Right atrium auricular region (tissue), 2 donors: ENCODE results near the gene TWF2. TPM values are rescaled to one million over a fixed set of nuclear protein-coding genes. Genes with fewer than 3 reads are reported as not detected.
A peak's percentile ranks its signal among the peaks of the same experiment; 100 is the strongest.
"Not testable (repeated sequence)": the region's sequence is repeated elsewhere in the genome, so short reads cannot be mapped to it uniquely, and the experiment has no call there.

Experiments used
- DNase-seq: peaks from one replicate; pipeline ENCODE4 v3.0.0-alpha.2; 2019; ENCODE audit warnings: low spot score
- H3K27ac ChIP-seq, 2 donors: fragments of 200-600 bp; sonication (generic); 1 replicate in 1 of 2; 2 replicates in 1 of 2; pipeline ENCODE4 v1.5.1; 2016 to 2019
- H3K27me3 ChIP-seq, 2 donors: fragments of 200-600 bp; sonication (generic); one replicate each; pipeline versions ENCODE4 v1.5.1 to v1.6.0; 2017 to 2019
- H3K36me3 ChIP-seq: fragments of 200-600 bp; sonication (generic); one replicate; pipeline ENCODE4 v1.5.1; 2016
- H3K4me1 ChIP-seq, 2 donors: fragments of 200-600 bp; sonication (generic); one replicate each; pipeline versions ENCODE4 v1.5.1 to v1.6.0; 2017 to 2019
- H3K4me3 ChIP-seq, 2 donors: fragments of 200-600 bp; sonication (generic); 1 replicate in 1 of 2; 2 replicates in 1 of 2; pipeline ENCODE4 v1.5.1; 2017 to 2019; ENCODE audit warnings: mild to moderate bottlenecking in 1 of 2, moderate library complexity in 1 of 2
- H3K9me3 ChIP-seq, 2 donors: fragments of 200-600 bp; sonication (generic); one replicate each; pipeline ENCODE4 v1.5.1; 2019
- CTCF ChIP-seq, 2 donors: fragments of 200-600 bp; sonication (generic); IDR thresholded peaks; one replicate each; pipeline ENCODE4 v1.5.1; 2019; ENCODE audit warnings: antibody characterized with exemption in 2 of 2
- total RNA-seq, 2 donors: library from RNA; depleted of rRNA; stranded (reverse); fragments of >200 nt; gene quantifications; one replicate each; pipeline ENCODE4 v1.1.0, GENCODE V29; 2016

The TWF2 gene
- total RNA-seq, 2 donors from 2014 or later, result 54.4 to 58.6 TPM

GRCh38 chr3:52272831-52273230, 33.9 kb upstream of the TWF2 start:
- no peak overlapping the region for H3K27ac ChIP-seq
- no peak overlapping the region for H3K4me3 ChIP-seq
- no peaks in the 10 kb centered on the region for H3K27me3 ChIP-seq
- H3K9me3 ChIP-seq, result no peaks in the 10 kb centered on the region
- H3K4me1 ChIP-seq, result peaks cover 0 to 88% of the 10 kb centered on the region in 2 donors
- DNase-seq, result no peak
- no peak for TF ChIP-seq CTCF (IDR thresholded peaks at IDR 0.05)
- peaks cover 24% of the 10 kb centered on the region for H3K36me3 ChIP-seq

- H3K4me1 ChIP-seq, result peaks cover 0 to 87% of the 10 kb centered on the region in 2 donors
- H3K27ac ChIP-seq, H3K4me3 ChIP-seq, H3K27me3 ChIP-seq, DNase-seq, H3K9me3 ChIP-seq: not testable (repeated sequence)
- peaks cover 31% of the 10 kb centered on the region for H3K36me3 ChIP-seq
Observed at GRCh38 chr3:52272172-52272571, 33.2 kb upstream of the TWF2 start.

GRCh38 chr3:52270252-52270754, 31.3 kb upstream of the TWF2 start:
- H3K9me3 ChIP-seq, result no peaks in the 10 kb centered on the region
- DNase-seq, result peak; percentile 55
- peaks cover 0 to 69% of the 10 kb centered on the region in 2 donors for H3K4me1 ChIP-seq
- H3K36me3 ChIP-seq, result peaks cover 49% of the 10 kb centered on the region
- H3K27ac ChIP-seq, result peak overlapping the region; percentile 18 to 46
- H3K4me3 ChIP-seq, result no peak overlapping the region
- TF ChIP-seq CTCF (IDR thresholded peaks at IDR 0.05), result no peak
- no peaks in the 10 kb centered on the region for H3K27me3 ChIP-seq

GRCh38 chr3:52269776-52270175, 30.8 kb upstream of the TWF2 start:
- Histone ChIP-seq H3K27me3 (no peaks in the 10 kb centered on the region), H3K36me3 (peaks cover 55% of the 10 kb centered on the region), H3K9me3 (no peaks in the 10 kb centered on the region), H3K4me1 (peaks cover 0 to 64% of the 10 kb centered on the region in 2 donors), H3K4me3 (no peak overlapping the region), H3K27ac (peak overlapping the region in 1 of 2 donors; percentile 46)
- no peak for TF ChIP-seq CTCF (IDR thresholded peaks at IDR 0.05)
- no peak for DNase-seq

GRCh38 chr3:52268036-52268435, 29.1 kb upstream of the TWF2 start:
- DNase-seq, result peak; percentile 30
- peaks cover 68% of the 10 kb centered on the region for H3K36me3 ChIP-seq
- no peaks in the 10 kb centered on the region for H3K9me3 ChIP-seq
- H3K4me1 ChIP-seq, result peaks cover 0 to 48% of the 10 kb centered on the region in 2 donors
- H3K27ac ChIP-seq, result no peak overlapping the region
- TF ChIP-seq CTCF (IDR thresholded peaks at IDR 0.05), result no peak
- H3K4me3 ChIP-seq, result no peak overlapping the region
- no peaks in the 10 kb centered on the region for H3K27me3 ChIP-seq

- peaks cover 0 to 23% of the 10 kb centered on the region in 2 donors for H3K4me1 ChIP-seq
- no peak overlapping the region for H3K27ac ChIP-seq
- no peaks in the 10 kb centered on the region for H3K9me3 ChIP-seq
- no peak for DNase-seq
- H3K27me3 ChIP-seq, result no peaks in the 10 kb centered on the region
- H3K36me3 ChIP-seq, result peaks cover 89% of the 10 kb centered on the region
- H3K4me3 ChIP-seq, result no peak overlapping the region
- TF ChIP-seq CTCF (IDR thresholded peaks at IDR 0.05), result no peak
Observed at GRCh38 chr3:52265387-52265786, 26.4 kb upstream of the TWF2 start.
